GM19193 (cell line): Measurements from ENCODE around the gene MBNL2.

Source experiments
- POLR2A ChIP-seq: IDR thresholded peaks from 4 replicates; pipeline ENCODE4 v1.6.1; 2011; ENCODE audit not compliant: insufficient read depth, insufficient read length; ENCODE audit errors: extremely low read depth

MBNL2 gene

DNA sequence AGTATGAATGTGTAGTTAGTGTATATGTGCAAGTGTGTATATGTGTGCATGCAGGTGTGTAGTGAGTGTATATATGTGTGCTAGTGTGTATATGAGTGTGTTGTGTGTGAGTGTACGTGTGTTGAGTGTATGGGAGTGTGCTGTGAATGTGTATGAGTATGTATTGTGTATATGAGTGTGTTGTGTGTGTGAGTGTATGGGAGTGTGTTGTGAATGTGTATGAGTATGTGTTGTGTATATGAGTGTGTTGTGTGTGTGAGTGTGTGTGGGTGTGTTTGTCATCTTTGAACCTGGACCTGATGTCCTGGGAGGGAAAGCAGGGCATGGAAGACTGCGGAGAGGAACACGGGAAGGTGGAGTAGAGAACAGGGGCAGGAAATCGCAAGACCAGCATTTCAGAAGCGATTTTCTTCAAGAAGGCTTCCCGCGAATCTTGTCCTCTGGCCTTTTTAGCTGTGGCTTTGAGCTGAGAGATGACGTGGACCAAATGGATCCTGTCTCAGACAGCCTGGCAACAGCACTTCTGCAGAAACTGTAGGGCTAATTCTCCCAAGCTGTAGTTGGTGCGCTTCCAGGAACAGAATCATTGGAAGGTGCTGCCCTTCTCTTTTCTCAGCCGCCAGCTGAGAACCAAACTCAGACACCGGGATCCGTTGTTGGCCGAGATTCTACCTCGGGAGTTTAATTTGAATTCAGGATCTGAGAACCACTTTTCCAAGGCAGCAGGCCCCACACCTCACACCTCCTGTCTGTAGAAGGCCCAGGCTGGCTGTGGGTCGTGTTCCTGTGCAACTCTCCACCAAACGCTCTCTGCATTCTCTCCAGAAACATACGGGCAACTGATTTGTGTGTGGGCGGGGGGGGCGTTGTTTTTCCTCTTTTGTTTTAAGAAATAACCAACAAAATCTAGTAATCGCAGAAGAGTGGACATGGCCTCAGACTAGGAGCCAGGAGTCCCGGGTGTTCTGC is 117.2 kb downstream of the MBNL2 start:
- TF ChIP-seq POLR2A: no peak

- no peak for TF ChIP-seq POLR2A
These were observed 118.0 kb downstream of the MBNL2 start for GRCh38 chr13:97339988-97340749.

GRCh38 chr13:97341135-97341534 is 119.0 kb downstream of the MBNL2 start:
- TF ChIP-seq POLR2A: no peak

DNA sequence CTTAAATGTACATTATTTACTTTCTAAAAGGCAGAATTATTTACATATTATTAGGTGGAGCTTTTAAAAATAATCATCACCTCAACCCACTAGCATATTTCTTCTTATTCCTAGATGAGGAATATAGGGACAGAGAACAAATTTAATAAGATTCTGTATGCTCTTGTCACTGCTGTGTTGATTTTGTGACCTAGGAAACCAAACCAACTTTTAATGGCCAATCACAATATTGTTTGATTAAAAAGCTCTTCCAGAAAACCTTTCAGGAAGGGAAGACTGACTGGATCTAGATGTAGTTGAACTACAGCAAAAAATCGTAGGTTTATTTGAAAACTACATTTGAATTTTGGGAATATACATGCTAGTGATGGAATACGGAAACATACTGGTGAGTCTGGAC is 120.0 kb downstream of the MBNL2 start:
- no peak for TF ChIP-seq POLR2A

DNA sequence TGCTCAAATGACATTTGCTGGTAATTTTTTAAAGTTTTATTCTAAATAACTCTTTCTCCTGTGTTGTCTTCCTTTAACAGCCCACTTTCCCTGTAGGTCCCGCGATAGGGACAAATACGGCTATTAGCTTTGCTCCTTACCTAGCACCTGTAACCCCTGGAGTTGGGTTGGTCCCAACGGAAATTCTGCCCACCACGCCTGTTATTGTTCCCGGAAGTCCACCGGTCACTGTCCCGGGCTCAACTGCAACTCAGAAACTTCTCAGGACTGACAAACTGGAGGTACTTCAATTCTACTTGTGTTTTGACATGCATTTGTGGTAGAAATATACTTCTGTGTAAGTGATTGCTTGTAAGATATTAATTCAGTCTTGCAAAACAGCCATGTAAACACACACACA is 120.8 kb downstream of the MBNL2 start:
- no peak for TF ChIP-seq POLR2A

DNA sequence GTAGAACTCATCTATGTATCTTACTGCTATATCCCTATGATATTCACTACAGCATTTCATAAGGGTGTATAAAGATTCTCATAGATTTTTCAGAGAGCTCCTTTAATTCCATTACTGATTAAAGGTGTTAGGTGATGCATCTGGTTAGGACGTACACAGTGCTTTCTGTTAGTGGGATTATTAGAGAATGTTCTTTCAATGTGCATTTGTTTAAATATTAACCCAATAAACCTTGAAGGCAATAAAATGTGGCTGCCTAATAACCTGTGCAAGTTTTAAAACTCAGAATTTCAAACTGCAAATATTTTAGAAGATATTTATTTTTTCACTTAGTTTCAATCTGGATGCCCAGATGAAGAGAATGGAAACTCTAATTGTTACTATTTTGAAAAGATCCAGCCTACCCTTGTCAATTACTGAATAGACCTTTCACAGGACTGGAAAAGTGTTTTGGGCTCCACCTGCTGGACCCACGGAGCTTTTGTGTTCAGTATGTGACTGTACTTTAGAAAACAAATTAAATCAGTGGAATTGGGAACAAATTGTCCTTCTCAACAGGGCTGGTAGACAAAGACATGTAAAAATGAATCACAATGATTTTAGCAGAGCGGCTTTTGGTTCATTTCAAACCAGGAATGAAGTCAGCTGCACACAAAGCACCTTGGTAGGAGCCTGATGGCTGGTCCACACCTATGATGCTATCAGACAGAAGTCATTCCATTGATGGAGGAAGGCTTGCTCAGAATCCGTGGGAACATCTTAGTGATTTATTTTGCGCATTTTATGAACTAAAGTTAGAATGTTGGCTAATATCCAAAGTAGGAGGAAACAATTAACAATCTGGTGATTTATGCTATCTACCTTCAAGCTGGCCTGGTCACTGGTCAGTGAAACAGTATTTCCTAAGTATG is 122.4 kb downstream of the MBNL2 start:
- no peak for TF ChIP-seq POLR2A

DNA sequence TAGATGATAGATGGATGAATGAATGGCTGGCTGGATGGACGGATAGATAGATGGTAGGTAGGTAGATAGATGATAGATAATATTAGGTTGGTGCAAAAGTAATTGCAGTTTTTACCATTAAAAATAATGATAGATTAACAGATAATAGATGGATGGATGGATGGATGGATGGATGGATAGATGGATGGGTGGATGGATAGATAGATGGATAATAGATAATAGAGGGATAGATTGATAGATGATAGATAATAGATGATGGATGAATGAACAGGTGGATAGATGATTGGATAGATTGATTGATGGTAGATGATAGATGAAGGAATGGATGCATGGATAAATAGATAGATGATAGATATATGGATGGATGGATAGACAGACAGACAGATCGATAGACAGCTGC is 124.0 kb downstream of the MBNL2 start:
- no peak for TF ChIP-seq POLR2A

GRCh38 chr13:97346561-97347254 is 124.6 kb downstream of the MBNL2 start:
- TF ChIP-seq POLR2A: no peak

DNA sequence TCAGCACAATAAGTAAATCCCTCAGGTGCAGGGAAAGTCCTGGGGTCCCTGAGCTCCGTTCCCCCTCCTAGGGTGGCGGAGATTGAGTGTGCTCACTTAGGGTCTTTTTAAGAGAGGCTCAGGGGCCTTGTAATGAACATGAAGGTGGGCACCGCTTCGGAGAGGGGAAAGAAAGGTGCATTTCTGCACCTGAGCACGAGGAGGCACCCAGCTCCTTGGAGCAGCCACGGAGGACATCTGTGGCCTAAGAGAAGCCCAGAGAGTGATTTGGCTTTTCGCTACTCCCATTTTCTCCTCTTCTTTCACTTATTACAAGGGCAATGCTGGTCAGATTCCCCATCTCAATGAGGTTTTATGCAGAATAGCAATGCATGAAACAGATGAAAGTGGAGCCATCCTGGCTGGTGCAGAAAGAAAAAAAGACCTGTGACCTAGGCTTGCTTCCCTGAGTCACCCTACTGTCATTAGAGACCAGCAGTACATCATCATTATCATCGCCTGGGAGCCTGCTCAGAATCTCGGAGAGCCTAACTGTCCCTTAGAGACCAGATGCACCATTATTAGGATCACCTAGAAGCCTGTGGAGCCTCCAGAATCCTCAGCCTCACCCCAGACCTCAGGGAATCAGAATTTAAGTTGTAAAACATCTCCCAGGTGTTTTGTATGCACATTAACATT is 125.3 kb downstream of the MBNL2 start:
- TF ChIP-seq POLR2A: no peak

GRCh38 chr13:97348569-97349100 is 126.5 kb downstream of the MBNL2 start:
- TF ChIP-seq POLR2A: no peak

DNA sequence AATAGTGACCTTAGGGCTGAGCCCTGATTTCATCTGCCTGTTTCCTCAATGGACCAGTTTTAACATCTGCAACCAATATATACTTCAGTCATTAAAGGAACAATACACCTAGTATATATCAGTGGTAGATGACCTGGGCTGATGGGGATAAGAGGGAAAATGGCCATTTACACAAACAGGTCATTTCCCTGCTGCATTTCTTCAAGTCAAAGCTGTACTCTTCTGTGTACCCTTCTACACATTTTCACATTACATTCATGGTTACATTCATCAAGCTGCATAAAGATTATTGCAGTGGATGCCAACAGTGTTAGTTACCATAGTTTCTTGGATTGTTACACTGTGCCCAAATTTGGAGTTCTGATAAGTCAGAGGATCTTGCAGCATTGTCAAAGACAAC is 130.7 kb downstream of the MBNL2 start:
- no peak for TF ChIP-seq POLR2A

DNA sequence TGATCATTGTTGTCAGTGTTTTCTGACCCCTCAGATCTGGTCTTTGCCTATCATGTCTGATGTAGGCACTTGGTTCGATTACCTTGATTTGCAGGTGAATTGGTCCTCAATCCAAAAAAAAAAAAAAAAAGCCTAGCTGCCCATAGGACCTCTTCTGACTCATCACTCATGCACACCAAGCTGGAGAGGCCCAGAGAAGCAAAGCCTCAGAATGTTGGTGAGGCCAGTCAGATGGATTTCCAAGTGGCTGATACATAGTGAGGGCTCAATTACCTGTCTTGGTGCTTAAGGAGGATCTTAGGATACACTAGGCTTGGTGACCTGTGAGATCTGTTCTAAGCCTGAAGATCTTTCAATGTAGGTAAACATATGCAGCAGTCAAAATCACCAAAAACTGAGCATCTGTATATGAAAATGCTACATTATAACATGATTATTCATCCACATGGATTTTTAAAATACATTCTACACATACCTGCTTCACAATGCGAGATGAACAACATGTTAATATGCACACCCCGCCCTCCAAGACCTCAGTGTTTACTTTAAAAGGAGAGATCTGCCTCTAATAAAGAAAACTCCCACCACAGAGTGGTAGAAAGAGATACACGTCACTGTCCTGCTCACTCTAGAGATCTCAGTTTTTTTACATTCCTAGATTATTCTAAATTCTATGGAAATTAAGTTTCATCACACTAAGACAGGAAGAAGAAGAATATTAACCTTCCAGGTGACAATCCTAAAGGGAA is 132.0 kb downstream of the MBNL2 start:
- TF ChIP-seq POLR2A: no peak

GRCh38 chr13:97354808-97355207 is 132.7 kb downstream of the MBNL2 start:
- TF ChIP-seq POLR2A: no peak

DNA sequence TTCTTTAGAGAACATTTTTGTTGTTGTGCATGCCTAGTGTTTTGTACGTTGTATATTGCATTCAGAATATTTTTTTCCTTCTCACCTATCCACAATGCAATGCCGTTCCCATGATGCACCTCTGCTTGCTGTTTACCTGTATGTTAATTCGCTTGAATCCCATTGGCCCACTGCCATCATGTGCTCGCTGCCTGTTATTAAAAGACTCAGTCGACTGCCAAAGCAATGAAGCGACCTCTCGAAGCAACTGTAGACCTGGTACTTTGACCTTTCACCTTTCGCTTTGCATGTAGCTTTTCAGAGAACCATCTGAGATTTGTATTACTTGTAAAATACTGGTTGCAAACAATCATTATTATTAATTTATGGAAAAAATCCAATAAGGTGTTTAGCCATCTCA is 134.5 kb downstream of the MBNL2 start:
- no peak for TF ChIP-seq POLR2A
